ENCODE results near the gene TIGD4.
"Not testable (repeated sequence)": the region's sequence is repeated elsewhere in the genome, so short reads cannot be mapped to it uniquely, and the experiment has no call there.

TIGD4 gene

GRCh38 chr4:152780267-152780778 lies 793 bp upstream of the TIGD4 start:
- no peak for DNase-seq (ENCODE audit: low read depth)

- DNase-seq (ENCODE audit: low read depth), result no peak
Observed at GRCh38 chr4:152778656-152779512, 646 bp downstream of the TIGD4 start.

- DNase-seq (ENCODE audit: low read depth), result no peak
Observed at GRCh38 chr4:152777488-152777887, 2.0 kb downstream of the TIGD4 start.

- DNase-seq (ENCODE audit: low read depth), result no peak
Observed at GRCh38 chr4:152776352-152776751, 3.2 kb downstream of the TIGD4 start.

DNA sequence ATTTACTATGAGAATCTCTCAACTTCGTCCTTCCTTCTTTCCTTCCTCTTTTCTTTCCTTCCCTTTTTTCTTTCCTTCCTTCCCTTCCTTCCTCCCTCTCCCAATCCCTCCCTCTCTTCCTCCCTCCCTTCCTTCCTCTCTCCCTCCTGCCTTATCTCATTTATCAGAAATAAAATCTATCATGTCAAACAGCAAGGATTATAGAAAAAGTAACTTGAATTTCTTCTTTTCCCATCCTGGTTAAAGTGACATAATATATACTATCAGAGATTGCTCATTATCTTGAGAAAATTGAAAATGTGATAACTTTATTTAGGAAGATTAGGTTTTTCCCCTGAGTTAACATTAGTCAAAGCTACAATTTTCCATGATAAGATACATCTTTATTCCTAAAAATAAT lies 5.6 kb downstream of the TIGD4 start:
- no peak for DNase-seq (ENCODE audit: low read depth)

DNA sequence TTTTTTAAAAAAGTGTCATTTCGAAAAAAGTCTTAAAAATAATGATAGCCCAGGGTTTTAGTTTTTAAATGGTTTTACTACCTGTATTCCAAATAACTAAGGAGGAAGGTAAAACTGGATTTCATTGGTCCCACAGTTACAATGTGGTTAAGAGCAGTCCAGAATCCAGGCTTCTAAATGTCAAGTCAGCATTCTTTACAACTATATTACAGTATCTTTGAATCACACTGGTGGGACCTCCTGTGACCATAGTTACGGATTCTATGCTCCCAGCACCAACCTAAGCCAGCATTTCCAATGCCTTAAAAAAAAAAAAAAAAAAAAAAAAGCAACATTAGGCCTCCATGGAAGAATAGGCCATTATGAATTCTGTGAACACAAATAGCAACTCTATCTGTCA lies 6.2 kb downstream of the TIGD4 start:
- DNase-seq (ENCODE audit: low read depth), result no peak

DNA sequence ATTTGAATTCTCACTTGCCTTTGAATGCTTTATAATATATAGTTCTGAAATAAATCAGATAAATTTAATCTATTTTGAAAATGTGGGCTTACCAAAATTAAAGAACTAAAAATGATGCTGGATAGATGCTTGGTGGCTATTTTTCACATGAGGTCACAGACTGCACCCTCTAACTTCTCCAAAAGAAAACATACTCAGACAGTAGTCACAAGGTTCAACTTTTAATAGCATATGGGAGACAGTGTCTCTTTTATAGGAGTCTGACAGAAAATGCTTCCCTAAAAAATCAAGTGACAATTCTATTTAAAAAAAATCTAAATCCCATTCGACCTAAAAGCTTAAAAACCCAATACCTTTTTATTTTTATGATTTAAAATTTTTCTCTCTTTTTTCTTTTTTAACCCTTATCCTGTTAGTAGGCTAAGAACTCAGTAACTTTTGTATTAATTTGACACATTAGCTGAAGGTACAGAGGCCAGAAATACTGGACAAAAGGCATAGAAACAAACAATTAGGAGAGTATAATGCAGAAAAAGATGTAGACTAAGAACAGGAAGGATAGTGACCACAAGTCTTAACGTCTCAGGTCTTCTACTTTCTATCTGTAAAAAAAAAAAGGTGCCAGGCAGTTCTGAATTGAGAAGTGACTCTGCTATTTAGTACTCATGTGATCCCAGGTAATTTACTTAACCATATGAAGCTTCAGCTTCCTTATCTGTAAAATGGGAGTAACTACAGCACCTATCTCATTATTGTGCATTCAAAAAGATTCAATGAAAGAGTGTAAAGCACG lies 7.6 kb downstream of the TIGD4 start:
- DNase-seq (ENCODE audit: low read depth), result no peak

- DNase-seq (ENCODE audit: low read depth), result not testable (repeated sequence)
Observed at GRCh38 chr4:152765069-152765737, 14.3 kb downstream of the TIGD4 start.

GRCh38 chr4:152763796-152764195 lies 15.7 kb downstream of the TIGD4 start:
- DNase-seq (ENCODE audit: low read depth), result no peak

- no peak for DNase-seq (ENCODE audit: low read depth)
Observed at GRCh38 chr4:152748619-152749018, 30.9 kb downstream of the TIGD4 start.

- DNase-seq (ENCODE audit: low read depth), result no peak
Observed at GRCh38 chr4:152747444-152747843, 32.1 kb downstream of the TIGD4 start.

- no peak for DNase-seq (ENCODE audit: low read depth)
Observed at GRCh38 chr4:152738827-152739226, 40.7 kb downstream of the TIGD4 start.

DNA sequence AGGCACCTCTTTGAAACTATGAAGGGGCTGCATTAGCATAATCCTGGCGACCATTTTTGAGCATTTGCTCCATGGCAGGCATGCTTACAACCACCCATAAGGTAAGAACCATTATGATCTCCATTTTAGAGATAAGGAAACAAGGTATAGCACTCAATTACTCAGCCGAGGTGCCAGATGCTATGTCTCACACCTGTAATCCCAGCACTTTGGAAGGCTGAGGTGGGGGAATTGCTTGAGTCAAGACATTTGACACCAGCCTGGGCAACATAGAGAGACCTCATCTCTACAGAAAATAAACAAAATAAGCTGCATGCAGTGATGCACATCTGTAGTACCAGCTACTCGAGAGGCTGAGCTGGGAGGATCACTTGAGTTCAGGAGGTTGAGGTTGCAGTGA lies 43.6 kb downstream of the TIGD4 start:
- DNase-seq (ENCODE audit: low read depth), result no peak

GRCh38 chr4:152735396-152735859 lies 44.1 kb downstream of the TIGD4 start:
- DNase-seq (ENCODE audit: low read depth), result no peak

- DNase-seq (ENCODE audit: low read depth), result no peak
Observed at GRCh38 chr4:152734699-152735050, 44.9 kb downstream of the TIGD4 start.

- no peak for DNase-seq (ENCODE audit: low read depth)
Observed at GRCh38 chr4:152734015-152734698, 45.4 kb downstream of the TIGD4 start.

- DNase-seq (ENCODE audit: low read depth), result no peak
Observed at GRCh38 chr4:152731997-152732396, 47.5 kb downstream of the TIGD4 start.

GRCh38 chr4:152729466-152729865 lies 50.1 kb downstream of the TIGD4 start:
- DNase-seq (ENCODE audit: low read depth), result no peak

DNA sequence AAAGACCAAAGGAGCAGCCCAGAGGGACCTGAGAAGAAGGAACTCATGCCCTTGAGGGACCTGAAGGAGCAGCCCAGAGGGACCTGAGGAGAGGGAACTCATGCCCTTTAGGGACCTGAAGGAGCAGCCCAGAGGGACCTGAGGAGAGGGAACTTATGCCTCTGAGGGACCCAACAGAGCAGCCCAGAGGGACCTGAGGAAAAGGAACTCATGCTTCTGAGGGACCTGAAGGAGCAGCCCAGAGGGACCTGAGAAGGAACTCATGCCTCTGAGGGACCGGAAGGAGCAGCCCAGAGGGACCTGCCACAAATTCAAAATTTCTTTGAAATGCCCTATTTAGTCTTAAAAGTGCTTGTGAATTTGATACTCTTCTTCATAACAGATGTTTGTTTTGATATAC lies 51.2 kb downstream of the TIGD4 start:
- DNase-seq (ENCODE audit: low read depth), result no peak

DNA sequence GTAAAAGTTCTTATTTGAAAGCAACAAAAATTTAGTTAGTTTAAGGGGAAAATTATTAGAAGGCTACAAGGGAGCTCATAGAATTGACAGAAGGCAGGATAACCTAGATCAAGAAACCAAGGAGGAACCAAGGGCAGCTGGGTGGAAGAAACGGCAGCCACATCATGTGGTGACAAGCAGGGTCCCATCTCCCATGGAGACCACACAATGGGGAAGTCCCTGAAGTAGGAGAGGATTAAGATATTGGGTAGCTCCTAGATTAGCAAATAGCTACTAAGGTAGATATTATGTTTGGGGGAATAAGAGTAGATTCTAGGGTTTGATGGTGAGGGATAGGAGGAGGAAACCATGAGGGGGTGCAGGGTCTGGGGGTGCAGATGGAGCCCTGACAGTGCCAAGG lies 51.7 kb downstream of the TIGD4 start:
- DNase-seq (ENCODE audit: low read depth), result no peak

- DNase-seq (ENCODE audit: low read depth), result no peak
Observed at GRCh38 chr4:152724494-152724893, 55.0 kb downstream of the TIGD4 start.

DNA sequence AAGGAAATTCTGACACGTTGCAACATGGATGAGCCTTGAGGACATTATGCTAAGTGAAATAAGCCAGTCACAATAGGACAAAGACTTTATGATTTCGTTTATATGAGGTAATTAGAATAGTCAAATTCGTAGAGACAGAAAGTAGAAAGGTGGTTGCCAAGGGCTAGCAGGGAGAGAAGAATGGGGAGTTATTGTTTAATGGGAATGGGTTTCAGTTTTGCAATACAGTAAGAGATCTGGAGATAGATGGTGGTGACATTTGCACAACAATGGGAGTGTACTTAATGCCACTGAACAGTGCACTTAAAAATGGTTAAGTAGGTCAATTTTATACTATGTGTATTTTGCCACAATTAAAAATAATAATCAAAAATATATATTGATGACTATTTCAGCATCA lies 56.3 kb downstream of the TIGD4 start:
- no peak for DNase-seq (ENCODE audit: low read depth)
